ENCODE data around the gene KCNK3. TPM values are rescaled to one million over a fixed set of nuclear protein-coding genes. Genes with fewer than 3 reads are reported as not detected.
A peak's percentile ranks its signal among the peaks of the same experiment; 100 is the strongest.

Gene KCNK3
- total and polyA plus RNA-seq, 2 donors (not counting 1 experiment from before 2014, with no cell fraction given), result under 0.01 TPM; not detected in 1

- H3K9me3 ChIP-seq (ENCODE audit: control insufficient read depth, insufficient read depth, low read depth, low read length), result no peaks in the 10 kb centered on the region
- H3K4me3 ChIP-seq (replicated peaks in 1 of 4; ENCODE audit: control extremely low read depth in 1 of 4, insufficient read depth in 1 of 4, low read depth in 3 of 4, low read length in 4 of 4), result no peak overlapping the region
- H3K36me3 ChIP-seq (ENCODE audit: control insufficient read depth, insufficient read depth, low read length), result no peaks in the 10 kb centered on the region
- H3K79me2 ChIP-seq (ENCODE audit: control insufficient read depth, insufficient read depth, low read length), result no peaks in the 10 kb centered on the region
- no peak overlapping the region for H3K27ac ChIP-seq (ENCODE audit: insufficient read depth, low read length)
- no peak overlapping the region for H3K4me2 ChIP-seq (ENCODE audit: extremely low read depth, insufficient read depth, low read length)
- no peak overlapping the region for H2AFZ ChIP-seq (ENCODE audit: low read length)
- peaks cover 5% of the 10 kb centered on the region for H3K4me1 ChIP-seq (ENCODE audit: control insufficient read depth, extremely low read depth, insufficient read depth, low read length)
- TF ChIP-seq EZH2 (IDR thresholded peaks at IDR 0.05; ENCODE audit: low read length, missing control alignments) (no peak), CTCF (conservative IDR thresholded peaks at IDR 0.05 in 1 of 2, IDR thresholded peaks at IDR 0.05 in 1 of 2; ENCODE audit: low read depth in 1 of 2, low read length in 2 of 2) (no peak)
- H3K27me3 ChIP-seq (ENCODE audit: control insufficient read depth, insufficient read depth, low read length), result peaks cover 12% of the 10 kb centered on the region
- DNase-seq (ENCODE audit: low read depth in 2 of 2), result no peak
- H3K9ac ChIP-seq (ENCODE audit: insufficient read depth, low read length), result no peak overlapping the region
- no peaks in the 10 kb centered on the region for H4K20me1 ChIP-seq (ENCODE audit: control insufficient read depth, extremely low read depth, insufficient read depth, low read length)
Observed at GRCh38 chr2:26701596-26701995, 9.1 kb downstream of the KCNK3 start.

- DNase-seq (ENCODE audit: low read depth in 2 of 2), result no peak
- Histone ChIP-seq H2AFZ (ENCODE audit: low read length) (no peak overlapping the region), H3K36me3 (ENCODE audit: control insufficient read depth, insufficient read depth, low read length) (no peaks in the 10 kb centered on the region), H3K4me1 (ENCODE audit: control insufficient read depth, extremely low read depth, insufficient read depth, low read length) (peaks cover 5% of the 10 kb centered on the region), H3K27ac (ENCODE audit: insufficient read depth, low read length) (no peak overlapping the region), H3K27me3 (ENCODE audit: control insufficient read depth, insufficient read depth, low read length) (peaks cover 12% of the 10 kb centered on the region), H3K9me3 (ENCODE audit: control insufficient read depth, insufficient read depth, low read depth, low read length) (no peaks in the 10 kb centered on the region), H3K4me3 (replicated peaks in 1 of 4; ENCODE audit: control extremely low read depth in 1 of 4, insufficient read depth in 1 of 4, low read depth in 3 of 4, low read length in 4 of 4) (no peak overlapping the region), H3K4me2 (ENCODE audit: extremely low read depth, insufficient read depth, low read length) (no peak overlapping the region), H3K9ac (ENCODE audit: insufficient read depth, low read length) (no peak overlapping the region), H4K20me1 (ENCODE audit: control insufficient read depth, extremely low read depth, insufficient read depth, low read length) (no peaks in the 10 kb centered on the region), H3K79me2 (ENCODE audit: control insufficient read depth, insufficient read depth, low read length) (no peaks in the 10 kb centered on the region)
- TF ChIP-seq EZH2 (IDR thresholded peaks at IDR 0.05; ENCODE audit: low read length, missing control alignments), result no peak
- no peak for TF ChIP-seq CTCF (conservative IDR thresholded peaks at IDR 0.05 in 1 of 2, IDR thresholded peaks at IDR 0.05 in 1 of 2; ENCODE audit: low read depth in 1 of 2, low read length in 2 of 2)
Observed at GRCh38 chr2:26702025-26702424, 9.5 kb downstream of the KCNK3 start.

- no peak overlapping the region for H3K9ac ChIP-seq (ENCODE audit: insufficient read depth, low read length)
- no peaks in the 10 kb centered on the region for H3K79me2 ChIP-seq (ENCODE audit: control insufficient read depth, insufficient read depth, low read length)
- peaks cover 5% of the 10 kb centered on the region for H3K4me1 ChIP-seq (ENCODE audit: control insufficient read depth, extremely low read depth, insufficient read depth, low read length)
- H4K20me1 ChIP-seq (ENCODE audit: control insufficient read depth, extremely low read depth, insufficient read depth, low read length), result no peaks in the 10 kb centered on the region
- H3K27me3 ChIP-seq (ENCODE audit: control insufficient read depth, insufficient read depth, low read length), result peaks cover 11% of the 10 kb centered on the region
- no peak overlapping the region for H3K27ac ChIP-seq (ENCODE audit: insufficient read depth, low read length)
- no peaks in the 10 kb centered on the region for H3K36me3 ChIP-seq (ENCODE audit: control insufficient read depth, insufficient read depth, low read length)
- H3K9me3 ChIP-seq (ENCODE audit: control insufficient read depth, insufficient read depth, low read depth, low read length), result no peaks in the 10 kb centered on the region
- no peak overlapping the region for H3K4me3 ChIP-seq (replicated peaks in 1 of 4; ENCODE audit: control extremely low read depth in 1 of 4, insufficient read depth in 1 of 4, low read depth in 3 of 4, low read length in 4 of 4)
- no peak overlapping the region for H2AFZ ChIP-seq (ENCODE audit: low read length)
- no peak for TF ChIP-seq EZH2 (IDR thresholded peaks at IDR 0.05; ENCODE audit: low read length, missing control alignments)
- TF ChIP-seq CTCF (conservative IDR thresholded peaks at IDR 0.05 in 1 of 2, IDR thresholded peaks at IDR 0.05 in 1 of 2; ENCODE audit: low read depth in 1 of 2, low read length in 2 of 2), result no peak
- peak in 1 of 2 donors; percentile 83 for DNase-seq (ENCODE audit: low read depth in 2 of 2)
- no peak overlapping the region for H3K4me2 ChIP-seq (ENCODE audit: extremely low read depth, insufficient read depth, low read length)
Observed at GRCh38 chr2:26704441-26704977, 12.0 kb downstream of the KCNK3 start.
